Activated CD4-positive, alpha-beta T cell treated with anti-CD3 and anti-CD28 coated beads for 48 hours (primary cell): ENCODE measurements around the gene MGAT1.
"Not testable (repeated sequence)": the region's sequence is repeated elsewhere in the genome, so short reads cannot be mapped to it uniquely, and the experiment has no call there.

Experiments used
- DNase-seq: peaks from one replicate; pipeline ENCODE4 v3.0.0-alpha.2; 2020

Gene MGAT1

GRCh38 chr5:180802325-180803180 is at the start of gene MGAT1:
MGAT1 (minus strand) TSS chr5:180802806; CDS start chr5:180792971, 9,835 bp downstream.
- peak; percentile 86 for DNase-seq

DNA sequence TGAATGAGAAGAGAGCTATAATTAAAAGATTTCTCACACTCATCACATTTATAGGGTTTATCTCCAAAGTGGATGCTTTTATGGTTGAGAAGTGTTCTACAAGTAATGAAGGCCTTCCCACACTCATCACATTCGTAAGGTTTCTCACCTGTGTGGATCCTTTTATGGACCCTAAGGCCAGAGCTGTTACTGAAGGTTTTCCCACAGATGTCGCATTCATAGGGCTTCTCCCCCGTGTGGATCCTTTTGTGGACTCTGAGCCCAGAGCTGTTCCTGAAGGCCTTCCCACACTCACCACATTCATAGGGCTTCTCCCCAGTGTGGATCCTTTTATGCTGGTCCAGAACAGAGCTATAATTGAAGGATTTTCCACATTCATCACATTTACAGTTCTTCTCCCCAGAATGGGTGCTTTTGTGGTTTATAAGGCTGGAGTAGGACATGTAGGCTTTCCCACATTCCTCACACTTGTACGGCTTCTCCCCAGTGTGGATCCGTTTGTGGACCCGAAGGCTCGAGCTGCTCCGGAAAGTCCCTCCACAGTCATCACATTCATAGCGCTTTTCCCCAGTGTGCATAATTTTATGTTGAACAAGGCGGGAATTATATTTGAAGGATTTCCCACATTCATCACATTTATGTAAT is 48.0 kb upstream of the MGAT1 start:
- DNase-seq, result no peak

DNA sequence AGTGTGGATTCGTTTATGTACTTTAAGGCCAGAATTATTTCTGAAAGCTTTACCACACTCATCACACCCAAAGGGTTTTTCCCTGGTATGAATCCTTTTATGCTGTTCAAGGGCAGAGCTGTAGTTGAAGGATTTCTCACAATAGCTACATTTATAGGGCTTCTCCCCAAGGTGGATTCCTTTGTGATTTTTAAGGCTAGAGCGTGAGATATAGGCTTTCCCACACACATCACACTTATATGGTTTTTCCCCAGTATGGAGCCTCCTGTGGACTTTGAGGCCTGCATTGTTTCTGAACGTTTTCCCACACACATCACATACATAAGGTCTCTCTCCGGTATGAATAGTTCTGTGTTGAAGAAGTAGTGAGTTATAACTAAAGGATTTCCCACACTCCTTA is 47.2 kb upstream of the MGAT1 start:
- no peak for DNase-seq

DNA sequence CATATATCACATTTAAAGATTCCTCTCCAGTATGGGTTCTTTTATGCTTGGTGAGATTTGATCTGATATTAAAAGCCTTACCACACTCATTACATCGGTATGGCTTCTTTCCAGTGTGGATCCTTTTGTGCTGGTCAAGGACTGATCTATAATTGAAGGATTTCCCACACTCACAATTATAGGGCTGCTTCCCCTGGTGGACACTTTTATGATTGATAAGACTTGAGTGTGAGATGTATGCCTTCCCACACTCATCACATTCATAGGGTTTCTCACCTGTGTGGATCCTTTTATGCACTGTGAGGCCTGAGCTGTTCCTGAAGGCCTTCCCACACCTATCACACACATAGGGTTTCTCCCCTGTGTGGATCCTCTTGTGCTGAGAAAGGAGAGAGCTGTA is 46.3 kb upstream of the MGAT1 start:
- no peak for DNase-seq

DNA sequence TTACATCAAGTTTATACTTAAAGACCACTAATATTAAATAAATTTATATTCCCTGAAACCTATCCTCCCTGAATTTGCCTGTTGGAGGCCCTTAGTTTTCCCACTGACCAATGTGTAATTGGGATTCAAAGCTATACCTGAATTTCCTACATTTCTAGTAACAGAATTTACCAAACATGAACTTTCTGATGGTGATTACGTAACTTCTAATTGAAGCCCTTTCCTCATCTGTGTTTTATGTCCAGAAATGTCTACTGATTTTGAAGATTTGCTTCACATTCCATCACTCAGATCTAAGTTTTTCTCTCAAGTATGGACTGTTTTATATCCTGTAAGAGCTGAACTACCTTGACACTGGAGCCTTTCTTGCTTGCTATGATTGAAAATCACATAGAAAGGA is 45.7 kb upstream of the MGAT1 start:
- DNase-seq, result no peak

DNA sequence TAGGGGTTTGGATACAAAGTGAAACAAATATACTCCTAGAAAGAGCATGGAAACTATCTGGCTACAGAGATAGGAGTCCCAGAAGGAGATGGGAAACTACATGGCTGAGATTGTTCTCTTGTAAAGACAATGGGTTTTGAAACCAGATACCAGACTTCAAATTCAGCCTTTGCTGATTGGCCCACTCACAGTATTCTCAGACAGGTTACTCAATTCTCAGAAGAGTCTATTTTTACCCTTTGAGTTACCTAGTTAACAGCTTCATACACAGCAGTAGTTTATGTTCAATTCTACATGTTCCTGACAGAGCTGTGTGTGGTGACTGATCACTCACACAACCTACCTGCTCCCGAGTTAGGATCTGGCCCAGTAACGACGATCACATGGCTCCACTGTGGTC is 44.4 kb upstream of the MGAT1 start:
- DNase-seq, result no peak

- DNase-seq, result no peak
These were observed 42.3 kb upstream of the MGAT1 start for GRCh38 chr5:180844858-180845257.

DNA sequence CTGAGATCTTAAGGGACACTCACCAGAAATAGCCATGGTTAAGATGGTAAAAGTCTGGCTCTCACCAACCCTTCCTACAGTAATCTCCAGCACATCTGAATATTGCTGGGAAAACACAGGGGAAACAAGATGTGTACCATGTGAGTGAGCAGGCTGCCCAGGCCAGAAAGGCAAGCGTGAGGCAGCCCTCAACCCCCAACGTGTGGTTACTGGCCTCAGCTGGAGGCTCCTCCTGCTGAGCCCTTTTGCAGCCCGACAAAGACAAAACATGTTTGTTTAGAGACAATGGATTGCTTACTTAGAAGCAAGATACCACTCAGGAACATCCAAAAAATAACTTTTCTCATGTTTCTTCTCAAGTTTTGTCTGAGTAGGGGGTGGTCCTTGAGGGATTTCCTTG is 41.8 kb upstream of the MGAT1 start:
- no peak for DNase-seq

- DNase-seq, result no peak
These were observed 37.3 kb upstream of the MGAT1 start for GRCh38 chr5:180839935-180840334.

DNA sequence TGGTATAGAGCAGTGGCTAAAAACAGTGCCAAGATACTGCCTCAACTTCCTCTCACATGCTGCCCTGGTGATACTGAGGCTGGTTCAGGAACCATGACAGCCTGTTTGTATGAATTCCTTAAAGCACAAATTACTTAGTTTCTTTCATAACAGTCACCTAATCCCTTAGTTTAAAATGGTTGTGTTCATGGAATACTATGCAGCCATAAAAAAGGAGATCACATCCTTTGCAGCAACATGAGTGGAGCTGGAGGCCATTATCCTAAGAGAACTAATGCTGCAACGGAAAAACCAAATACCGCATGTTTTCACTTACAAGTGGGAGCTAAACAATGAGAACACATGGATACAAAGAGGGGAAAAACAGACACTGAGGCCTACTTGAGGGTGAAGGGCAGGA is 36.6 kb upstream of the MGAT1 start:
- no peak for DNase-seq

GRCh38 chr5:180837478-180837877 is 34.9 kb upstream of the MGAT1 start:
- DNase-seq, result no peak

DNA sequence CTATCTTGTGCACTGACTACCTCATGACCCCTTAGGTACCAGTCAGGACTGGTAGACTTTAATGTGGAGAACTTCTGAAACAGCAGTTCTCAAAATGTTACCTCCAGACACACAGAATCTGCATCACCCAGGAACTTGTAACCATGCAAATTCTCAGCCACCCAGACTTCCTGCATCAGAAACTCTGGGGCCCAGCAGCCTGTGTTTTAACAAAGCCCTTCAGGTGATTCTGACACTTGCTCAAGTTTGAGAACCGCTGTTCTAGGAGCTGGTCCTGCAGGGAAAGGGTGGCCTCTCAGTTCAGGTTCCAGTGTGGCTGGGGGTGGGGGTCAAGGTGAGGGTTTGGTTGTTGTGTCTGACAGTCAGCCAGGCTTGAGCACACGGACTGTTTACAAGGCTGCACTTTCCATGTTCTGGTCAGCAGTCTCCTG is 30.0 kb upstream of the MGAT1 start:
- peak; percentile 56 for DNase-seq

GRCh38 chr5:180831139-180832093 is 28.8 kb upstream of the MGAT1 start:
- peak; percentile 85 for DNase-seq

DNA sequence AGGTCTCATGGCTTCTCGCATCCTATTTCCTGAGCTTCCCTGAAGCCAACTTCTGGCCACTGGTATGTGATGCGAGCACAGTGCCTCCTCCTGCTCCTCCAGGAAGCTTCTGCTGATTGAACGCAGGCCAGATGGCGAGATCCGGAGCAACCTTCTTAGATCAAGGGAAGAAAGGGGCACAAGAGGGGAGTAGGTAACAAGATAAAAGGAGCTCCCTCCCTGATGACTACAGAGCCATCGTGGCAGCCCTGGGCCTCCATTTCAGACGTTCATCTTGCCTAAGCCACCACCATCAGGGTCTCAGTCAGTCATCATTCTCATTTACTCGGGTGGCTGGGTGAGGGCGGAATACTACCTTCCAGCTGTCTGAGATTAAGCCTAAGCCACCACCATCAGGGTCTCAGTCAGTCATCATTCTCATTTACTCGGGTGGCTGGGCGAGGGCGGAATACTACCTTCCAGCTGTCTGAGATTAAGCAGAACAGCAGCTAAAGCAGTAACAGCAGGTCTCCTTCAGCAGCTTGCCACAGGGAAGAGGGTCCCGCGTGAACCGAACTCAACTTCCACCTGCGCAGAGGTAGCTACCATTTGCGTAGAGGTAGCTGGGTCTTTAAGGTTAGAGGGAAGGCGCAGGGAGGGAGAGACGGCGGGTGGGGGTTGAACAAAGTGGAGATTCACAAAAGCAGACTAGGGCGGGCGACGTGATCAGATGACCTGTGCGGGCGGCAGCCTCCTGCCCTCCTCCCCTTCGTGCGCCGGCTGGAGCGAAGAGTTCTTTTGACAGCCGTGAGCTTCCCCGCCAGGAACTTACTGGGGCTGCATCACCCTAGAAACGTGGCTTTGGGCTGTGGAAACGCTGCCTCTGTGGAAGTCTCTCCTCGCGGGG is 27.9 kb upstream of the MGAT1 start:
- DNase-seq, result peak; percentile 77

DNA sequence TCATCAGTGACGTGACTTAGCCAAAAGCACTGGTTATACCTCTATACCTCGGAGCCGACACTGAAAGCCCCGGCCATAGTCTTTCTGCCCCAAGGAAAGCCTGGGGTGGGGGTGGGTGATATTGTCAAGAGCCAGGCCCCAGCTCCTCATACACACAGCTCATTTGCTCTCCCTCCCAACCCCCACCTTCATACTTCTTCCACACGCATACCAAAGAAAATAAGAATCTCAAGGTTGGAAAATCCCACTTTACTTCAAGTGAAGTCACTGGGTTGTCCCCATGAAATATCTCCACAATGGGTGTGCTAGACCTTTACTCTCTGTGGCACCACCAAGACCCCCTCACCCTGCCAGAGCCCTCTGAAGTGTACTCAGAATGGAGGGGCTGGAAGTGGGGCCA is 27.1 kb upstream of the MGAT1 start:
- no peak for DNase-seq

DNA sequence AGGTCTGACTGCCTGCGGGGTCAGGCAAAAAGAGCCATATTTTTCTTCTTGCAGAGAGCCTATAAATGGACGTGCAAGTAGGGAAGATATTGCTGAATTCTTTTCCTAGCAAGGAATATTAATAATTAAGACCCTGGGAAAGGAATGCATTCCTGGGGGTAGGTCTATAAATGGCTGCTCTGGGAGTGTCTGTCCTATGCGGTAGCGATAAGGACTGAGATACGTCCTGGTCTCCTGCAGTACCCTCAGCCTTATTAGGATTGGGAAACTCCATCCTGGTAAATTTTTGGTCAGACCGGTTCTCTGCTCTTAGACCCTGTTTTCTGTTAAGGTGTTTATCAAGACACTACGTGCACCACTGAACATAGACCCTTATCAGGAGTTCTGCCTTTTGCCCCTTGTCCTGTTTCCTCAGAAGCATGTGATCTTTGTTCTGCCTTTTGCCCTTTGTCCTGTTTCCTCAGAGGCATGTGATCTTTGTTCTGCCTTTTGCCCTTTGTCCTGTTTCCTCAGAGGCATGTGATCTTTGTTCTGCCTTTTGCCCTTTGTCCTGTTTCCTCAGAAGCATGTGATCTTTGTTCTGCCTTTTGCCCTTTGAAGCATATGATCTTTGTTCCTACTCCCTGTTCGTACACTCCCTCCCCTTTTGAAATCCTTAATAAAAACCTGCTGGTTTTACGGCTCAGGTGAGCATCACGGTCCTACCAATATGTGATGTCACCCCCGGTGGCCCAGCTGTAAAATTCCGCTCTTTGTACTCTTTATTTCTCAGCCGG is 26.3 kb upstream of the MGAT1 start:
- not testable (repeated sequence) for DNase-seq

- not testable (repeated sequence) for DNase-seq
These were observed 24.8 kb upstream of the MGAT1 start for GRCh38 chr5:180827374-180827773.

GRCh38 chr5:180825768-180826525 is 23.3 kb upstream of the MGAT1 start:
- DNase-seq, result peak; percentile 73

- DNase-seq, result no peak
These were observed 22.2 kb upstream of the MGAT1 start for GRCh38 chr5:180824630-180825476.
